Measurements from ENCODE around the gene KDM7A.
A peak's percentile ranks its signal among the peaks of the same experiment; 100 is the strongest.

Gene KDM7A

GRCh38 chr7:140054751-140055150, 122.0 kb downstream of the KDM7A start:
- no peak for DNase-seq (ENCODE audit: low read depth)

DNA sequence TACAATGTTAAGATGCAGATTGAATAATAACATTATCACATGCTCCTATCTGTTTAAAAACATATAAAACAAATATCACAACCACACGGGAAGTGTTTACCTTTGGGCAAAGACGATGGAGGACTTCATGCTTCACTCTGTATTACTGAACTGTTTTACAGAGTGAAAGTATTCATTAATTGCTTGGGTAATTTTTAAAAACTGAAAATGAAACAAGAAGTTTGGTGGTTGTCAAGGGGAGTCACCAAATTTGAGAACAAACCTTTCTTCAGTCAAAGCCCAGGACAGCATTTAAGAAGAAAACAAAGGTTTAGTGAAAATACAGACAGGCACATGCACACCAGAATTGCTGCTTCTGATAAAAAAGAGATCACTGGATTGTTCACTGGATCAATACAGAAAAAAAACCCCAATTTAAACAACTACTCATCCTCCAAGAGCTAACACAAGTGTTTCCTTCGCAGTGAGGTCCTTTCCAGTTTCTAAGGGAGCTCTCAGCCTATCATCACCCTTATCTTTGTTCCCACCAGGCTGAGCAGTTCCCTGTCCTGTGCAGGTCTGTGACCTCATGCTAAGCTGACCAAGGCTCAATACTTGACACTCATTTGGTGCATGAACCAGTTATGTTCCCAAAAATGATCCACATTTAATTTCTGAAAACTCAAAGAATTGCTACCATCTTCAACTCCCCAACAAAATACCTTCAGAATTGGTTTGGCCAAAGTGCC, 122.8 kb downstream of the KDM7A start:
- DNase-seq (ENCODE audit: low read depth): no peak

DNA sequence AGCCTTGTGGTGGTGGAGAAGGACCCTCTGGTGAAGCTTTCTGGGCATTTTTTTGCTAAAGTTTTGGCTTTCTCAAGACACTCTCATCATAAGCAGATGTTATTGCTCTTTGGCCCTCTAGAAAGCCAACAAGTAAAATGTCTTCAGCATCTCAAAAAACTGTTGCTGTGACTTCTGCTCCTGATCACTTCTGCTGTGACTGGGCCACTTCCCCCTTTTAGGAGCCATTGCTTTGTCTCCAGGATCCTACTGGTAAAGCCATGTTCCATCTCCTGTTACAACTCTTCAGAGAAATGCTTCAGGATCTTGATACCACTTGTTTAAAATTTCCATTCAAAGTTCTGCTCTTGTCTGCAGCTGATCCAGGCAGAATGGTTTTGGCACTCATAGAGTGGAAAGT, 125.0 kb downstream of the KDM7A start:
- no peak for DNase-seq (ENCODE audit: low read depth)

DNA sequence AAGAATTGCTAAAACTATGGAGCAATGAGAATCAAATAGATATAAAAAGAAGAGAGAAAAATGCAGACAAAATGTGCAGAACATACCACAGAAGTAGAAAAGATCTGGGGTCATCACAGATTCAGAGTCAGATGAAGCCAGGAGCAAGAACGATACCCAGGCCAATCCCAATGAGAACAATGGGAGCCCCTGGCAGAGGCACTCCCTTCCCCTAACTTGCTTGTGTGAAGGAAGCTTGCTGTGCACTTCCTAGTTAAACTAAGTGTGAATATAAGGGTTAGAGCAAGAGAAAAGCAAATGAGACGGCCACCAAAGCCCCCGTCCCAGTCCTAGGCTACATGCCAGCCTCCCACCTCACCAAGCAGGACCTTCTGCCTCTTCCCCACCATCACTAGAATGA, 126.7 kb downstream of the KDM7A start:
- DNase-seq (ENCODE audit: low read depth): no peak

DNA sequence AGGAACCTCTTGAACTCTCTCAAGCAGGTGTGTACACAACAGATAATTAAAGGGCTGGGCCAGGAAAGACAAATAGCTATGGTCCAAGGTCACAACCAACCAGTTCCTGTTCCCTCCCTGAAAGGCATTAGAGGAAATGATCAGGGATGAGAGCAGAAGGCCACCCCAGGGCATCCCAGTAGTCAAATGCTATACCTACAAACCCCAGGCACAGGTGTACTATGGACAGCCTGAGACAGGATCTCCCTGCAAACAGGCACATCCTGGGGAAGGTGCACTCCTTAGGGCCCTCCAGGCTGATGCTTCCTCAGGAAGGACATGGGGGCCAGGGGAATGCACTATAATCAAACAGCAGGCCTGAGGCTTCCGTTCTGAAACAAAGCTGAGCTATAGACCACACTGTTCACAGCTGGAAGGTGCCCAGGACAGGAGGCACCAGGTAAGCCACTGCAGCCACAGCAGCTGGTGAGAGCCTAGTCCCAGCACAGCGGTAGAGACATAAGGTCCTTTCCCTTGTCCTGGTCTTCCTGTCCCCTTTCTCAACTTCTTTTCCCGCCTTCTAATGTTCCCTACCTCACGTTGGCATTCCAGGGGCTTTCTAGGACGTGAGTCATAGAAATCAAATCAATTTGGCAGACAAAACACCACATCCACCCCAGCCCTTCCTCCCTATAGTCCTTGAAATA, 127.3 kb downstream of the KDM7A start:
- DNase-seq (ENCODE audit: low read depth): no peak

DNA sequence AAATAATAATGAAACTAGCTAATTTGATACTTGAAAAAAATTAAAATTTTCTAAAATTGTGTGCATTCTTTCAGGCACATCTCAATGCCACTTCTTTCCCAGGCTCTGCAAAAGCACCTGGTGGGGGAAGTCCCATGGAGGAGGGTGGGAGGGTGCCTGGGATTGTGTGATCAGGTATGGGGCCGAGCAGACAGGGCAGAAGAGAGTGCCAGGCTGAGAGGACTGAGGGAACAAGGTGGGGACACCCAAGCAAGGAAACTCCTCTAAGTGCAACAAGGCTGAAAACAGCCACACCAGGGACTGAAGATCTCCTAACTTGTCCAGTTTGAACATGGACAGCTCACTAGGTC, 127.8 kb downstream of the KDM7A start:
- no peak for DNase-seq (ENCODE audit: low read depth)

GRCh38 chr7:140048138-140048537, 128.6 kb downstream of the KDM7A start:
- DNase-seq (ENCODE audit: low read depth): no peak

GRCh38 chr7:140047197-140047596, 129.6 kb downstream of the KDM7A start:
- no peak for DNase-seq (ENCODE audit: low read depth)

DNA sequence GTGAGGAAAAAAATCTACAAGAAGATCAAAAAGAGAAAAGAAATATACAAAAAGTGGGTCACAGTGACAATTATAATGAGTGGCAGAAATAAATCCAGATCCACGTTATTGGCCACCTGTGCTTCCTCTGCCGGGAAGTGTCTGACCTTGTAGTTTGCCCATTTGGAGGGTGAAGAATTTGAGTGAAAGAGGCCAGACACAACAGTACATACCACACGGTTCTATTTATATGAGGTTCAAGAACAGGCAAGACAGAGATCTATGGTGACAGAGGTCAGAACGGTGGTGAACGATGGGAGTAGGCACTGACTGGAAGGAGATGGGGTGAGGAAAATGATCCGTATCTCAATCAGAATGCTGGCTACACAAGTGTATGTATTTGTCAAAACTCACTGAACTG, 131.1 kb downstream of the KDM7A start:
- no peak for DNase-seq (ENCODE audit: low read depth)

DNA sequence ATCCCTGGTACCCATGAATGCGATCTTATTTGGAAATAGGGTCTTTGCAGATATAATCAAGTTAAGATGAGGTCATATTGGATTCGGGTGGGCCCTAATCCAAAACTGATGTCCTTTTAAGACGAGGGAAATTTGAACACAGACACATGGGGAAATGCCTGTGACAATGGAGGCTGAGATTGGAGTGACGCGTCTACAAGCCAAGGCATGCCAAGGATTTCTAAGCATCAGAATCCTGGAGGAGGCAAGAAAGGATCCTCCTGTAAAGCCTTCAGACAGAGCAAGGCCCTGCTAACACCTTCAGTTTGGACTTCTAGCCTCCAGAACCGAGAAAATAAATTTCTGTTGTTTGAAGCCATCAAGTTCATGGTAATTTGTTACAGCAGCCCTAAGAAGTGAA, 132.5 kb downstream of the KDM7A start:
- DNase-seq (ENCODE audit: low read depth): no peak

DNA sequence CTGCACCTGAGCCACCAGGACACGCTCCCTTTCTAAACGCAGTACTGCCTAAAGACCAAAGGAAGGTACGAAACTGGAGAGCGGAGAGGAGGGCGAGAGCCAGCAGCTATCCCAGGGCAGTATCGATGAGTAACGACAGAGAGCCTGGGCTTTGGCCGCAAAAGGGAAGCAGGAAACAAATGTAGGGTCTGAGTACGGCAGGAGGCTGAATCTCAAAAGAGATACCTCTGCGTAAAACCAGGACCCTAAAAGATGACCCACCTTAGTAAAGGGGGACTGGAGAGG, 134.5 kb downstream of the KDM7A start:
- no peak for DNase-seq (ENCODE audit: low read depth)

- DNase-seq (ENCODE audit: low read depth): no peak
Measured at GRCh38 chr7:140041659-140042385, 135.0 kb downstream of the KDM7A start.

DNA sequence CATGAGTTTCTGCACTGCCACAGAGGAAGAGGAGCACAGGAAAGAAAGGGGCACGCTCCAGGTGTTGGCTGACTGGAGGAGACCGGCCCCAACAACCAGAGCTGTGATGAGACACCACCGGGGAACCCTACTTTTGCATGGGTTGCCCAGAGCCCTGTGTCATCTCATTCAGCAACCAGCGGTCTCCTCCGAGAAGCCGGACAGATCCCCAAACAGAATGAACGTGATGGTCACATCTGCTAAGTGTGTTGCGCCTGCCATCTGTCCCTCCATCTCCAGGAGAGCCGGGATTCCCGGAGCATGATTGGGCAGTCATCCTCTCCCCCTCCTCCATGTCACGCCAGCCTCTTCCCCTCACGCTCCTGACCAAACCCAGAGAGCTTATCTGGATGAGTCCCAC, 136.9 kb downstream of the KDM7A start:
- DNase-seq (ENCODE audit: low read depth): no peak

- no peak for DNase-seq (ENCODE audit: low read depth)
Measured at GRCh38 chr7:140039066-140039465, 137.7 kb downstream of the KDM7A start.

- DNase-seq (ENCODE audit: low read depth): no peak
Measured at GRCh38 chr7:140036224-140036962, 140.4 kb downstream of the KDM7A start.

DNA sequence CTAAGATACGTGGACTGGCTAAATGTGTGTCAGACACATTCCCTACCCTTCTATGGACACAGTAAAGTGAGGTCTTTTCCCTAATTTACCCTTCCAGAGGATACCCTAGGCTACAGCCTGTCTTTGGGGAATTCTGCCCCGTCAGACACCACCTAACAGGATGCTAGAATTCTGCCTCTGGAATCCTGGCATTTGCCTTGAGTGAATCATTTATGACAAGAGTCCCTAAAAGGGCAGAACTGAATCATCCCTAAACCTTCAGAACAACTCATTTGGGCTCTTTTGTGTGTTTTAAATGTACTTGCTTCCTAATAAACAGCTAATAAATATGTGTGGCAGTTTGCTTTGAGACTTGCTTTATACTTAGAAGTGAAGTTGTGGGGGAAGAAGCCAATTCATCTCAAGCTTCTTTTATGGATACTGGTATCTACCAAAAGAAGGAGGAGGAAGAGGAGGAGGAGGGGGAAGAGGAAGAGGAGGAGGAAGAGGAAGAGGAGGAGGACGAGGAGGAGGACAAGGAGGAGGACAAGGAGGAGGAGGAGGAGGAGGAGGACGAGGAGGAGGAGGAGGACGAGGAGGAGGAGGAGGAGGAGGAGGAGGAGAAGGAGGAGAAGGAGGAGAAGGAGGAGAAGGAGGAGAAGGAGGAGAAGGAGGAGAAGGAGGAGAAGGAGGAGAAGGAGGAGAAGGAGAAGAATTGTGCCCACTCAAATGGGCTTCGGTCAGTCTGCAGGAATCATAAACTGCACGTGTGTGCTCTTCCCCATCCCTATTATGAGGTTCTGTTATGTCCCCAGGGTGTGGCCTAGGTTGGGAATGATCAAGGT, 141.2 kb downstream of the KDM7A start:
- DNase-seq (ENCODE audit: low read depth): peak; percentile 29
